ENCODE results near the gene DNASE1L3.
"Not testable (repeated sequence)": the region's sequence is repeated elsewhere in the genome, so short reads cannot be mapped to it uniquely, and the experiment has no call there.

Gene DNASE1L3

DNA sequence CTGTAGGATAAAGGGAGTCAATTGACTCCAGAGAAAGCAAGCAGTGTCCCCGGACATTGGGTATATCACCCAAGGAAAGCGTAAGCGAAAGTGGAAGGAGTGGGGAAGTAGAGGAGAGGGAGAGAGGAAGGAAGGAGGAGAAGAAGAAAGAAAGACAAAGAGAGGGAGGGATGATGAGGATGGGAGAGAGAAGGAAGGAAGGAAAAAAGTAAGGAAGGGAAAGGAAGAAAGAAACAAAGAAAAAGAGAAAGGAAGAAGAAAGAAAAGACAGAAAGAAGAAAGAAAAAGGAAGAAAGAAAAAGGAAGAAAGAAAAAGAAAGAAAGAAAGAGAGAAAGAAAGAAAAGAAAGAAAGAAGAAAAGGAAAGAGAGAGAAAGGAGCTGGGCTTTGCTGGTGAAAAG is 839 bp downstream of the DNASE1L3 start:
- Histone ChIP-seq H3K9me3 (ENCODE audit: low read depth, low read length) (no peaks in the 10 kb centered on the region), H3K9ac (ENCODE audit: insufficient read length) (no peak overlapping the region), H3K4me3 (no peak overlapping the region), H3K36me3 (ENCODE audit: insufficient read depth, low read length) (no peaks in the 10 kb centered on the region), H3K27ac (no peak overlapping the region)
- no peak for DNase-seq (ENCODE audit: low read depth, low spot score)
- TF ChIP-seq POLR2AphosphoS5 (IDR thresholded peaks at IDR 0.05; ENCODE audit: borderline replicate concordance, low read depth, low read length), result no peak

DNA sequence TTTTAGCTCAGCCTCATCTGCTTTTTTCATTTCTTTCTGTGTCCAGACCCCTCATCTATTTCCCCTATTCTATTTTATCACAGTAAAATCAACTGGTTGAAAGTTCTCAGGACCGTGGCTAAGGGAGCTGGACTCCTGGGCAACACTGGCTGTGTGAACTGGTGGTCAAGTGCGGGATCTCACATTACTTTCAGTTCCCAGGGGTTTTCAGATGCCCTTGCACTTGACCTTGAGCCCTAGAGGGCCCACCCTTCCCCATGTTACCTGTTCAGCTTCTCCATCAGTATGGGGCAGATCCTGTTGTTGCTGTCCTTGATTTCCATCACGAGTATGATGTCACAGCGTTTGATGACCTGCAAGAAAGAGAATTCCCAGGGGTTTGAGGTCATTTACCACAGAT is 2.8 kb downstream of the DNASE1L3 start:
- TF ChIP-seq POLR2AphosphoS5 (IDR thresholded peaks at IDR 0.05; ENCODE audit: borderline replicate concordance, low read depth, low read length) (no peak), EZH2 (IDR thresholded peaks at IDR 0.05) (no peak), FOXP2 (optimal IDR thresholded peaks at IDR 0.05; ENCODE audit: control extremely low read depth, extremely low read length, insufficient read depth) (no peak)
- DNase-seq (ENCODE audit: low read depth, low spot score), result no peak

GRCh38 chr3:58206406-58207011 is 4.3 kb downstream of the DNASE1L3 start:
- TF ChIP-seq EZH2 (IDR thresholded peaks at IDR 0.05) (no peak), POLR2AphosphoS5 (IDR thresholded peaks at IDR 0.05; ENCODE audit: borderline replicate concordance, low read depth, low read length) (no peak)
- Histone ChIP-seq H3K4me3 (no peak overlapping the region), H3K27ac (no peak overlapping the region), H3K36me3 (ENCODE audit: insufficient read depth, low read length) (no peaks in the 10 kb centered on the region), H3K9ac (ENCODE audit: insufficient read length) (no peak overlapping the region), H3K9me3 (ENCODE audit: low read depth, low read length) (no peaks in the 10 kb centered on the region)
- DNase-seq (ENCODE audit: low read depth, low spot score), result no peak

More for the DNA sequence above, 2.8 kb downstream of the DNASE1L3 start:
- Histone ChIP-seq H3K4me3 (no peak overlapping the region), H3K9me3 (ENCODE audit: low read depth, low read length) (no peaks in the 10 kb centered on the region), H3K9ac (ENCODE audit: insufficient read length) (no peak overlapping the region), H3K36me3 (ENCODE audit: insufficient read depth, low read length) (no peaks in the 10 kb centered on the region), H3K27ac (no peak overlapping the region)

DNA sequence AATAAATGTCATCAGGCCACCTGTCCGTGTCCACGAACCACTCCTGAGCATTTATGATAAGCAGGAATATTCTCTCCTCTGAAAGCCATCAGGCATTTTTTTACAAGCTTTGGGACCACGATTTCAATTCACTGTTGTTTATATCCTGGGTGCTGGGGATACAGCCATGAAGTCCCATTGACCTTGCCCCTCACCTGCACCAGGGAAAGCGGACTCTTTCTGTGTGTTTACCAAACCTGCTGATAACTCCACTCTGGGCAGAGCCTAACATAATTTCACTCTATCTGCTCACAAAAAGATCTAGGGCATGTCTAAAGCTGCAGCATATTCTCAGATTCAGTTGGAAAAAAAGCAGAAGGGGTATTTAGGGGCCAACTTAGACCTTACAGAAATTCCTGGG is 4.8 kb downstream of the DNASE1L3 start:
- DNase-seq (ENCODE audit: low read depth, low spot score), result no peak
- Histone ChIP-seq H3K27ac (no peak overlapping the region), H3K36me3 (ENCODE audit: insufficient read depth, low read length) (no peaks in the 10 kb centered on the region), H3K9me3 (ENCODE audit: low read depth, low read length) (no peaks in the 10 kb centered on the region), H3K4me3 (no peak overlapping the region), H3K9ac (ENCODE audit: insufficient read length) (no peak overlapping the region)
- no peak for TF ChIP-seq FOXP2 (optimal IDR thresholded peaks at IDR 0.05; ENCODE audit: control extremely low read depth, extremely low read length, insufficient read depth)
- no peak for TF ChIP-seq POLR2AphosphoS5 (IDR thresholded peaks at IDR 0.05; ENCODE audit: borderline replicate concordance, low read depth, low read length)
- no peak for TF ChIP-seq EZH2 (IDR thresholded peaks at IDR 0.05)

DNA sequence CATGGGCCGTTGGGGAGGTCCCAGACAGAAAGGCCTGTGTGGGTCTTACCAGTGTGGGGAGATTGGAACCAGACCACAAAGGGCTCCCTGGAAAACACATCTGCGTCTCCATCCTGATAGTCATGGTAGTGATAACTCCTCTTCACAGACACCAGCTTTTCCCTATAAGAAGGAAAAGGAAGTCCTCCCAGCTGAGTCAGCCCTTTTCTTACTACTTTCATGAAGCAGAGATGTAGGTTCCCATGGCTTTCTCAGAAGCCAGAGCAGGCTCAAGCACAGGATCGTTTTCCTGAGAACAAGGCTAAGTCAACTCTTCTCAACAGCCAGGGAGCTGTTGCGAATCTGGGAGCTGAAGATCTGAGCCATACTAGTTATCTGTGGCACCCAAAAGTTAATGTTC is 6.1 kb downstream of the DNASE1L3 start:
- DNase-seq (ENCODE audit: low read depth, low spot score), result no peak
- Histone ChIP-seq H3K4me3 (no peak overlapping the region), H3K9ac (ENCODE audit: insufficient read length) (no peak overlapping the region), H3K9me3 (ENCODE audit: low read depth, low read length) (no peaks in the 10 kb centered on the region), H3K36me3 (ENCODE audit: insufficient read depth, low read length) (no peaks in the 10 kb centered on the region), H3K27ac (no peak overlapping the region)
- TF ChIP-seq POLR2AphosphoS5 (IDR thresholded peaks at IDR 0.05; ENCODE audit: borderline replicate concordance, low read depth, low read length) (no peak), EZH2 (IDR thresholded peaks at IDR 0.05) (no peak), FOXP2 (optimal IDR thresholded peaks at IDR 0.05; ENCODE audit: control extremely low read depth, extremely low read length, insufficient read depth) (no peak)

GRCh38 chr3:58203541-58203940 is 7.2 kb downstream of the DNASE1L3 start:
- Histone ChIP-seq H3K27ac (no peak overlapping the region), H3K9ac (ENCODE audit: insufficient read length) (no peak overlapping the region), H3K4me3 (no peak overlapping the region), H3K9me3 (ENCODE audit: low read depth, low read length) (no peaks in the 10 kb centered on the region), H3K36me3 (ENCODE audit: insufficient read depth, low read length) (no peaks in the 10 kb centered on the region)
- no peak for DNase-seq (ENCODE audit: low read depth, low spot score)
- no peak for TF ChIP-seq EZH2 (IDR thresholded peaks at IDR 0.05)
- no peak for TF ChIP-seq POLR2AphosphoS5 (IDR thresholded peaks at IDR 0.05; ENCODE audit: borderline replicate concordance, low read depth, low read length)
- TF ChIP-seq FOXP2 (optimal IDR thresholded peaks at IDR 0.05; ENCODE audit: control extremely low read depth, extremely low read length, insufficient read depth), result no peak

- TF ChIP-seq POLR2AphosphoS5 (IDR thresholded peaks at IDR 0.05; ENCODE audit: borderline replicate concordance, low read depth, low read length) (no peak), EZH2 (IDR thresholded peaks at IDR 0.05) (no peak), FOXP2 (optimal IDR thresholded peaks at IDR 0.05; ENCODE audit: control extremely low read depth, extremely low read length, insufficient read depth) (no peak)
- H3K4me3 ChIP-seq, result no peak overlapping the region
- no peaks in the 10 kb centered on the region for H3K9me3 ChIP-seq (ENCODE audit: low read depth, low read length)
- no peak overlapping the region for H3K9ac ChIP-seq (ENCODE audit: insufficient read length)
- no peak for DNase-seq (ENCODE audit: low read depth, low spot score)
- no peak overlapping the region for H3K27ac ChIP-seq
- H3K36me3 ChIP-seq (ENCODE audit: insufficient read depth, low read length), result no peaks in the 10 kb centered on the region
Observed at GRCh38 chr3:58202917-58203360, 7.8 kb downstream of the DNASE1L3 start.

DNA sequence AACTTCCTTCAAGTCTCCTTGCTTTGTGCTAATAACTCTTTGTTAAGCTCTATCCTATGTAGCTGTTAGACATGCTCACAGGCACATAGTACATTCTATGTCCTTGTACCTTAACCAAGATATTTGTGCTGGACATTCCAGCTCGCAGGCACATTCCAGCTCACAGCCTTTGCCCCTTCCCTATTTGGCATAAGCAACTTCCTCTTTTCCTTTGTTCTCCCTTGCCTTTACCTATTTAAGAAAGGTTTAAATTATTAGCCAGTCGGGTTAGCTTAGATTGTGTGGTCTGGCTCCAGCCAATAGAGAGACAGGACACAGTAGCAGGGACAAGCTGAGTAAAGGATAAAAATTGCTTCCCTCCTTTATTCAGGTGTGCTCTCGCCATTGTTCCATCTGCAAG is 9.3 kb downstream of the DNASE1L3 start:
- DNase-seq (ENCODE audit: low read depth, low spot score); H3K9ac ChIP-seq (ENCODE audit: insufficient read length); H3K9me3 ChIP-seq (ENCODE audit: low read depth, low read length); H3K4me3 ChIP-seq; H3K27ac ChIP-seq; H3K36me3 ChIP-seq (ENCODE audit: insufficient read depth, low read length): not testable (repeated sequence)

GRCh38 chr3:58200846-58201355 is 9.9 kb downstream of the DNASE1L3 start:
- no peak overlapping the region for H3K9ac ChIP-seq (ENCODE audit: insufficient read length)
- H3K9me3 ChIP-seq (ENCODE audit: low read depth, low read length), result no peaks in the 10 kb centered on the region
- DNase-seq (ENCODE audit: low read depth, low spot score), result no peak
- no peak overlapping the region for H3K27ac ChIP-seq
- TF ChIP-seq EZH2 (IDR thresholded peaks at IDR 0.05), result no peak
- no peak for TF ChIP-seq POLR2AphosphoS5 (IDR thresholded peaks at IDR 0.05; ENCODE audit: borderline replicate concordance, low read depth, low read length)
- TF ChIP-seq FOXP2 (optimal IDR thresholded peaks at IDR 0.05; ENCODE audit: control extremely low read depth, extremely low read length, insufficient read depth), result no peak
- no peak overlapping the region for H3K4me3 ChIP-seq
- no peaks in the 10 kb centered on the region for H3K36me3 ChIP-seq (ENCODE audit: insufficient read depth, low read length)
